Ishikawa (cell line): Measurements from ENCODE around the gene TMOD1.

ENCODE experiments used
- CEBPB ChIP-seq: IDR thresholded peaks from 2 replicates; pipeline ENCODE4 v1.6.1; 2012
- CREB1 ChIP-seq: IDR thresholded peaks from 2 replicates; pipeline ENCODE4 v1.6.1; 2012; ENCODE audit warnings: low read depth
- EGR1 ChIP-seq: IDR thresholded peaks from 2 replicates; pipeline ENCODE4 v1.6.1; 2012
- EP300 ChIP-seq: IDR thresholded peaks from 2 replicates; pipeline ENCODE4 v1.6.1; 2012; ENCODE audit warnings: borderline replicate concordance
- FOXM1 ChIP-seq: IDR thresholded peaks from 2 replicates; pipeline ENCODE4 v1.6.1; 2012; ENCODE audit warnings: low read depth, borderline replicate concordance
- MAX ChIP-seq: IDR thresholded peaks from 2 replicates; pipeline ENCODE4 v1.6.1; 2012
- RAD21 ChIP-seq: IDR thresholded peaks from 2 replicates; pipeline ENCODE4 v1.6.1; 2012; ENCODE audit warnings: low read depth
- REST ChIP-seq: IDR thresholded peaks from 2 replicates; pipeline ENCODE4 v1.6.1; 2012; ENCODE audit warnings: low read depth, mild to moderate bottlenecking
- TAF1 ChIP-seq: IDR thresholded peaks from 2 replicates; pipeline ENCODE4 v1.6.1; 2012; ENCODE audit warnings: low read depth, mild to moderate bottlenecking
- USF1 ChIP-seq: IDR thresholded peaks from 2 replicates; pipeline ENCODE4 v1.6.1; 2012

GRCh38 chr9:97647996-97648395 is 146.5 kb downstream of the TMOD1 start:
- TF ChIP-seq MAX = no peak
- no peak for TF ChIP-seq RAD21
- no peak for TF ChIP-seq CREB1
- no peak for TF ChIP-seq FOXM1
- TF ChIP-seq EGR1 = no peak
- no peak for TF ChIP-seq USF1
- TF ChIP-seq TAF1 = no peak
- no peak for TF ChIP-seq REST
- no peak for TF ChIP-seq EP300
- no peak for TF ChIP-seq CEBPB
